Measurements from ENCODE around the gene KIAA0753. TPM values are rescaled to one million over a fixed set of nuclear protein-coding genes. Genes with fewer than 3 reads are reported as not detected.
"Not testable (repeated sequence)": the region's sequence is repeated elsewhere in the genome, so short reads cannot be mapped to it uniquely, and the experiment has no call there.

Gene KIAA0753
- total RNA-seq, 1 donor from 2014 or later, result 19.8 TPM

DNA sequence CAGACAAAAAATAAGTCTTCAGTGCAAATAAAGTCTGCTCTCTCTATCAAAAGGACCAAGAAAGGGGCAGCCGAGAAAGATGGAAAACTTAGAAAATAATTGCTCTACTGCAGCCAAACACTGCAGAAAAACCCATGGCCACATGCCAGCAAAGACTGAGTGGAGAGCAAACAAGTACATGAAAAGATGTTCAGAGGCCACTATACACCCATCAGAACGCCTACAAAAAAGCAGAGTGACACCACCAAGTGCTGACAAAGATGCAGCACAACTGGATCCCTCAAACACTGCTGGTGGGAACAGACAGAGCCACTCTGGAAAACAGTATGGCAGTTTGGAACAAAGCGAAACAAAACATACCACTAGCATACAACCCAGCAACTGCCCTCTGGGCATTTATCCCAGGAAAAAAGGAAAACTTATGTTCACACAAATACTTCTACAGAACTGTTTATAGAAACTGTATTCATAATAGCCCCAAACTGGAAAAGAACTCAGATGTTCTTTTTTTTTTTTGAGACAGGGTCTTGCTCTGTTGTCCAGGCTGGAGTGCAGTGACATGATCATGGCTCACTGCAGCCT is 36.7 kb downstream of the KIAA0753 start:
- DNase-seq (ENCODE audit: extremely low read depth, low read depth, low spot score), result no peak

DNA sequence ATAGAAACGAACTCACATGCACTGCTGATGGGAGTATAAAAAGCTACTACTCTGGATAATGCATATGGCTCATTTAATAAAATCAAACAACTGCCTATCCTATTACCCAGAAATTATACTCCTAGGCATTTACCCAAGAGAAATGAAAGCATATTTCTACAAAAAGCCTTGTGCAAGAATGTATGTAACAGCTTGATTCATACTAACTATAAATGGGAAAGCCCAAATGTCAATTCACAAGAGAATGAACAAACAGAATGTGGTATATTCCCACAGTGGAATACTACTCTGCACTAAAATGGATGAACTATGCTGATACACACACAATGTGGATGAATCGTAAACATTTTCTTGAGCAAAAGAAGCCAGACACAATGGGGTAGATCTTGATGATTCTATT is 38.4 kb downstream of the KIAA0753 start:
- no peak for DNase-seq (ENCODE audit: extremely low read depth, low read depth, low spot score)

DNA sequence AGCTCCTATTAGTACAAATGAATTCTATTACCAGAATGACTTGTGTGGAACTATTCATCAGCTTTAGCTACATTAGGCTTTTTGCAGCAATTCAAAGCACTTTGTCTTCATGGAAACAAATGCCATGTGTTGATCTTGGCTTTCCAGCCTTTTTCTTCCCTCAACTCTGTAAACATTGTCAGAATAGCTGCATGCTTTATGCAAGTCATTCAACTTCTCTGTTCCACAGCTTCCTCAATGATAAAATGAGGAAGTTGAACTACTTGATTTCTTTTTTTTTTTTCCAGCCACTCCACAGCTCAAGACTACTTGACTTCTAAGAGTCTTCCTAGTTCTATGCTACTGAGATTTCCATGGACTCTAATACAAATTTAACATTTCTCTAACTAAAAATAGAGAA is 41.1 kb downstream of the KIAA0753 start:
- no peak for DNase-seq (ENCODE audit: extremely low read depth, low read depth, low spot score)

- no peak for DNase-seq (ENCODE audit: extremely low read depth, low read depth, low spot score)
Measured at GRCh38 chr17:6597727-6598126, 42.8 kb downstream of the KIAA0753 start.

DNA sequence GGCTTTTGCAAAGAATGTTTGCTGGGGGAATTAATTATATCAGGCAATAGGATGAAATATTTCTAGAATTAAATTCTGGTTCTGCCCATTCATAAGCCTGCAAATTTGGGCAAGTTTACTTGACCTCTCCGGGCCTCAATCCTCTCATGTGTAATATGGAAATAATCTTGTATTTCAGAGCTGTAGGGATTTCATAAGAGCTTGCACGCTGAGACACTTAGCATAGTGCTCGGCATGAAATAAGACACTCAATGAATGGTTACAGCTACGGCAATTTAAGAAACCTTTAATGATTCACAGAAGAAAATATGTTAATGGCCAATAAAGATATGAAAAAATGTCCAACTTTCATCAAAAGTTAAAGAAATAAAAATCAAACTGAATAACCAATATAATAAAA is 43.6 kb downstream of the KIAA0753 start:
- no peak for DNase-seq (ENCODE audit: extremely low read depth, low read depth, low spot score)

- no peak for DNase-seq (ENCODE audit: extremely low read depth, low read depth, low spot score)
Measured at GRCh38 chr17:6596511-6596910, 44.0 kb downstream of the KIAA0753 start.

DNA sequence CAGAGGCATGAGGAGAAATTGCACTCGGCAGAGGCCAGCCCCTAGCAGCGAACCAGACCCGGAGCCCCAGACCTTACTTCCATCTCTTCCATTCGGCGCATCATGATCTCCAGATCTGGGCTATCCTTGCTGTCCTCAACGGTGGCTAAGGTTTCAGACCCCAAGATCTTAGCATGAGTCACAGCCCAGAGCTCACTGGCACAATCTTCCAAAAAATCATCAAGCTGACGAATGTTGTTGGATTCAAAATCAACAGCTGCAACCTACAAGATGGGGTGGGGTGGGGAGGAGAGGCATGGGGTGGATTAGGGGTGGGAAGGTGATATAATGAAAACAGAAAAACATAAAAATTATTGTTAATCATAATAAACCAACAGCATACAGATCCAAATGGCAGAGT is 44.4 kb downstream of the KIAA0753 start:
- DNase-seq (ENCODE audit: extremely low read depth, low read depth, low spot score), result no peak

- DNase-seq (ENCODE audit: extremely low read depth, low read depth, low spot score), result not testable (repeated sequence)
Measured at GRCh38 chr17:6593371-6593770, 47.1 kb downstream of the KIAA0753 start.

- no peak for DNase-seq (ENCODE audit: extremely low read depth, low read depth, low spot score)
Measured at GRCh38 chr17:6592173-6592572, 48.3 kb downstream of the KIAA0753 start.

DNA sequence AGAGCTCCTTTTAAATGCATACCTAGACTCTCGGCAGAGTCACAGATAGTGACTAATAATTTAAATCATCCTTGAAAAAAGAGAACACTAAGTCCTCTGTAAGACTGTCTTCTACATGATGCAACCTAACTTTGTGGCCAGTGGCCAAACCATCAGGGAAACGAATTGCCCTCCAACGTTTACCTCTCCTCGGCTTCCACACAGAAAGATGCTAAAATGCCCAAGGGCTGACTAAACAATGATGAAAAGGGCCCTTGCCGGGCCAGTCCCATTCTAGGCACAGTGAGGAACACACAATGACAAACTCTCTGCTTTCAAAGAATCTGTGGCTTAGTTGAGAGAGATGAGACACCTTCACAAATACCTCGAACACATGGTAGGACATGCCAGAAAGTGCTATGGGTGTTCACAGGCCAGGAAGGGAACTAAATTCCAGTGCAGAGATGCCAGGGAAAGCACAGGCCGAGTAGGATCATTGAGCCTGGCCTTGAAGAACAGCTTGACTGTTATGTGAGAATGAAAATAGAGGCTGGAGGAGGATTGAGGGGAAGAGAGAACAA is 48.8 kb downstream of the KIAA0753 start:
- no peak for DNase-seq (ENCODE audit: extremely low read depth, low read depth, low spot score)

GRCh38 chr17:6589266-6589946 is 51.1 kb downstream of the KIAA0753 start:
- no peak for DNase-seq (ENCODE audit: extremely low read depth, low read depth, low spot score)

GRCh38 chr17:6588165-6588564 is 52.3 kb downstream of the KIAA0753 start:
- DNase-seq (ENCODE audit: extremely low read depth, low read depth, low spot score), result no peak

- DNase-seq (ENCODE audit: extremely low read depth, low read depth, low spot score), result no peak
Measured at GRCh38 chr17:6587310-6587709, 53.2 kb downstream of the KIAA0753 start.

DNA sequence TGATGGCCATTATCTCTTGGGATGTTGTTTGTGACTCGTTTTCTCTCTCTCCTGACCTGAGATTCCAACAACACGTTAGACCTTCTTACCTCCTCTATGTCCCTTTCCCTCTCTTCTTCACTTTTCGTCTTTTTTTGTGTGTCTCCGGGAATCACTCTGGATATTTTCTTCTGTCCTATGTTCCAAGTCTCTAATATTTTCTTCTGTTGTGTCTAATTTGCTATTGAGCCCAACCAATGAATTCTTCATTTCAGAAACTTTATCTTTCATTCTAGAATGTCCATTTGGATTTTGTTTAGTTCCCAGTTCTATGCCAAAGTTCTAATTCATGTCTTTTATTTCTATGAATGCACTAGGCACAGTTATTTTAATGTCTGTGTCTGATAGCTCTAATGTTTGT is 57.1 kb downstream of the KIAA0753 start:
- DNase-seq (ENCODE audit: extremely low read depth, low read depth, low spot score), result no peak

DNA sequence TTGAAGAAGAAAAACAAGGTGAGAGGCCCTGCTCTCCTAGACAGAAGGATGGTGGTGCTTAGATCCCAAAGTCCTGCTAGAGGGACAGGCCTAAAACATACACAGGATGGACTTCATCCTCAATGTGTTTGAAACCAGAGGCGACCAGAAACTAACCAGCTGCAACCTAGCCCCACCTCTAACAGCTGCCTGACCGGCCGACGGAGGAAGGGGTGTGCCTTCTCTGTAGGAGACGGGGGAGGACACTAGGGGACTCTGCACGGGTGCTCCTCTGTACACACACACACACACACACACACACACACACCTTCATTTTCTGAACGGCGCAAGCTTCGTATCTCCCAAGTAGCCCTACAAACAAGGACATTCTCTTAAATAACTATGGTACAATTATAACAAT is 59.9 kb downstream of the KIAA0753 start:
- no peak for DNase-seq (ENCODE audit: extremely low read depth, low read depth, low spot score)

DNA sequence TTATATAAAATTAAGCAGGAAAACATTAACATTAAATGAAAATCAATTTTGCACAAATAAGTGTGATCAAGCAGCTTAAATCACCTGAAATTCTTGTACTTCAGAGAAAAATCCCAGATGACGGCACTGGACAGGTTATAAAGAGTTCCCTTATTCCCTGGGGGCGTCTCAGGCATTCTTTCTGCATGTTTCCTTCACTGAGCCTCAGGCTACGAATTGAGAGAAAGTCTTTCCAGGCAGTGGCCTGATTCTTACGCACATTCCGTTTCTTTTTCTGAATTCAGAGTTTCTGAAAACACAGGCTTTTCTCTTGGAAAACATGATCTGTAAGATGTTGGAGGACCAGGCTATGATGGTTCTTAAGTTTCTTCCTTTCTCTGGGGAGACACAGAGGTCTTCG is 62.0 kb downstream of the KIAA0753 start:
- DNase-seq (ENCODE audit: extremely low read depth, low read depth, low spot score), result no peak

DNA sequence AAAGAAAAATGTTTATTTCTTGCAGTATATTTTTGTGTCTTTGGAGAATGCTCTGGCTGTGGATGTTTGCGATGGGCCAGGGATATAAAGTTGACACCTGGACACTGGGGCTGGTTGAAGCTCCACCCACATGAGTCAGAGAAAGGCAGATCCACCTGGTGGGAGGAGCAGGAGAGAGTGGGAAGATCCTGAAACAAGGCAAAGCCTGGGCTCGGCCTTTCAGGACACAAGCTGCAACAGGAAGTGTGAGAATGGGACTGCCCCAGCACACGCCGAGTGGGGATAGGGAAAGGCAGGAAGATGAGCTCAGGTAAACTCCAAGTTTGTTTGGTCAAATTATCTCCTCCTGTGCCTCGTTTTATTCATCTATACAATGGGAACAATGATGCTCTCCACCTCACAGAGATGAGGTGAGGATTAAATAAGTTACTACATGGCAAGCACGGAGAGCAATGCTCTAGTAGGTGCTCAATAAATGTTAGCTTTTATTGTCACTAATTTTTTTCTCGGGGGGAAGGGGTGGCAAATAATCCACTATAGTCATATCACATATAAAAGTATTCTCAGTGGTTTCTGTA is 62.7 kb downstream of the KIAA0753 start:
- no peak for DNase-seq (ENCODE audit: extremely low read depth, low read depth, low spot score)

DNA sequence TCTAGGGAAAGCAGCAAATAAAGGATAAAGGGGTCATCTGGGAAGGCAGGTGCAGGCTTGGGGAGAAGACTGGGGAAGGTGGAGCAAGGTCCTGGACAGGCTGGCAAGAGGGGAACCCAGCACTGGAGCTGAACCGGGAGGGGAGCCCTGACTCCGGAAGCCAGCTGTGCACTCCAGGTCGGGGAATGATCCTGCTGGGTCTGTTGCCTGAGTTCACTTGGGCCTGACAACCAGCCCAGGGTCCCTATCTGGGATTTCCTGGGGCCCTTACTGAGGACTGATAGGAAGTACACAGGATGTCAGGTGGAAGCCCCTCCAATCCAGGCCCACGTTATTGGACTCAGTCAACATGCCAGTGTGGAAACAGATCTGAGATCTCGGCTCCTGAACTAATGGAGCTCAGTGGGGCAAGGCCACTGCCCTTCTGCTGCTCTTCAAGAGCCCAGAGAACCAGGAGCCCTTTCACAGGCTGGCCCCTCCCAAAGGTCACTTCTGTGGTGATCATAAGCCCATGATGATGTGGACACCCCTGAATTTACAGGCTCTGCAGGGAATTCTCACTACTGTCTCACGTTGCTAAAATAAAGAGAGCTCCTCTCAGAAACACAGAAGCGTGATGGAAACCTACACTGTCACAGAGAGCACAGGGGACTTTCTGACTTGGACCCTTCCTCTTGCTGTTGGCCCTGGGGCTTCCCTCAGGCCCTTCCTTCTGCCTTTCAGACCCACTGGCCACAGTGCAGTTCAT is 64.3 kb downstream of the KIAA0753 start:
- DNase-seq (ENCODE audit: extremely low read depth, low read depth, low spot score), result no peak

- DNase-seq (ENCODE audit: extremely low read depth, low read depth, low spot score), result no peak
Measured at GRCh38 chr17:6575596-6575988, 64.9 kb downstream of the KIAA0753 start.

GRCh38 chr17:6574687-6575595 is 65.6 kb downstream of the KIAA0753 start:
- peak; percentile 3 for DNase-seq (ENCODE audit: extremely low read depth, low read depth, low spot score)
